OCI-LY7 (cell line): ENCODE measurements around the gene ARHGAP23.
A peak's percentile ranks its signal among the peaks of the same experiment; 100 is the strongest.
"Not testable (repeated sequence)": the region's sequence is repeated elsewhere in the genome, so short reads cannot be mapped to it uniquely, and the experiment has no call there.

Source experiments
- CTCF ChIP-seq: fragments of 200-600 bp; sonication (generic); conservative IDR thresholded peaks from 2 replicates; pipeline ENCODE4 v1.5.1; 2014; ENCODE audit warnings: mild to moderate bottlenecking, antibody characterized with exemption, low read length, moderate library complexity, mixed read lengths
- EZH2phosphoT487 ChIP-seq: fragments of 200-600 bp; sonication (generic); IDR thresholded peaks from 2 replicates; pipeline ENCODE4 v1.6.1; 2018; ENCODE audit warnings: low read depth, borderline replicate concordance, mild to moderate bottlenecking, mixed run types, antibody characterized with exemption, low read length, moderate library complexity, mixed read lengths

GRCh38 chr17:38492067-38493040 is 64.1 kb downstream of the ARHGAP23 start:
- TF ChIP-seq CTCF: peak; percentile 81
- not testable (repeated sequence) for TF ChIP-seq EZH2phosphoT487
